A673 (cell line): ENCODE results near the gene C1orf35. TPM values are rescaled to one million over a fixed set of nuclear protein-coding genes. Genes with fewer than 3 reads are reported as not detected.

Experiments used
- BruUV-seq: library from RNA; stranded (reverse); fragments of 400-500 nt; replicated peaks from 2 replicates; lab custom pipeline; 2021; lab: Mats Ljungman, UMichigan
- CTCF ChIA-PET: fragments of 300-600 bp; sonication (Branson Sonifier 250); formaldehyde crosslinking; loops from one replicate; lab custom pipeline; 2022; ENCODE audit warnings: antibody characterized with exemption; lab: Charles Lee
- POLR2A ChIA-PET: fragments of 300-600 bp; sonication (Branson Sonifier 250); formaldehyde crosslinking; loops from one replicate; lab custom pipeline; 2022; ENCODE audit warnings: antibody characterized with exemption; ENCODE audit not compliant: low non-redundant PET; lab: Charles Lee
- DNase-seq: peaks from one replicate; pipeline ENCODE4 v3.0.0-alpha.2; 2015; ENCODE audit warnings: low spot score
- H3K27ac ChIP-seq: fragments of 200-600 bp; sonication (generic); 2 replicates; pipeline ENCODE4 v1.5.1; 2016; ENCODE audit warnings: mixed run types, low read depth, mild to moderate bottlenecking, mixed read lengths, antibody characterized with exemption, low read length; ENCODE audit not compliant: poor library complexity, severe bottlenecking
- H3K27me3 ChIP-seq: fragments of 200-600 bp; sonication (generic); replicated peaks from 2 replicates; pipeline ENCODE4 v1.6.1; 2017; ENCODE audit warnings: mixed run types, low read depth, mild to moderate bottlenecking, mixed read lengths, antibody characterized with exemption, low read length; ENCODE audit not compliant: insufficient read depth, poor library complexity
- H3K36me3 ChIP-seq: fragments of 200-600 bp; sonication (generic); 2 replicates; pipeline ENCODE4 v1.6.1; 2016; ENCODE audit warnings: mixed run types, mild to moderate bottlenecking, mixed read lengths, antibody characterized with exemption, low read length; ENCODE audit not compliant: insufficient read depth, poor library complexity, severe bottlenecking
- H3K4me1 ChIP-seq: fragments of 200-600 bp; sonication (generic); 2 replicates; pipeline ENCODE4 v1.6.1; 2017; ENCODE audit warnings: mixed run types, mild to moderate bottlenecking, mixed read lengths, antibody characterized with exemption, low read length; ENCODE audit not compliant: insufficient read depth, poor library complexity, severe bottlenecking
- H3K4me3 ChIP-seq: fragments of 200-600 bp; sonication (generic); 2 replicates; pipeline ENCODE4 v1.5.1; 2016; ENCODE audit warnings: low read depth, mixed run types, mild to moderate bottlenecking, mixed read lengths, low read length; ENCODE audit not compliant: poor library complexity, severe bottlenecking
- H3K9me3 ChIP-seq: fragments of 200-600 bp; sonication (generic); 2 replicates; pipeline ENCODE4 v1.6.1; 2016; ENCODE audit warnings: mixed run types, low read depth, mild to moderate bottlenecking, mixed read lengths, antibody characterized with exemption, low read length; ENCODE audit not compliant: poor library complexity, severe bottlenecking
- CTCF ChIP-seq: fragments of 300-800, 200-600 bp; sonication (generic); conservative IDR thresholded peaks from 2 replicates; pipeline ENCODE4 v1.5.1; 2017; ENCODE audit warnings: low read depth, mild to moderate bottlenecking, antibody characterized with exemption, low read length, moderate library complexity, mixed read lengths
- EZH2 ChIP-seq: fragments of 200-600 bp; sonication (generic); IDR thresholded peaks from 2 replicates; pipeline ENCODE4 v1.6.1; 2017; ENCODE audit warnings: borderline replicate concordance, low read depth, mild to moderate bottlenecking, mixed read lengths, antibody characterized with exemption, low read length; ENCODE audit not compliant: poor library complexity, severe bottlenecking
- intact Hi-C: fragments of 100-400 bp; cut with micrococcal nuclease; formaldehyde crosslinking; loops from one replicate; pipeline ENCODE4 v1.10.0; 2022; ENCODE audit not compliant: unreplicated experiment
- total RNA-seq: library from RNA; stranded (reverse); gene quantifications from 2 replicates; pipeline ENCODE4 v1.2.3, GENCODE V29; 2021

C1orf35 gene
- total RNA-seq, 1 experiment from 2014 or later, result 27.5 TPM

GRCh38 chr1:228081144-228081543 lies 22.0 kb downstream of the C1orf35 start:
- DNase-seq, result no peak
- Histone ChIP-seq H3K36me3 (no peaks in the 10 kb centered on the region), H3K27me3 (no peaks in the 10 kb centered on the region), H3K4me3 (peak overlapping the region; percentile 98), H3K4me1 (peaks cover 20% of the 10 kb centered on the region), H3K9me3 (no peaks in the 10 kb centered on the region), H3K27ac (peak overlapping the region; percentile 98)
- no TSS peak for BruUV-seq
- intact Hi-C loops, result no loop called here
- POLR2A ChIA-PET, result no interaction called here
- TF ChIP-seq CTCF (no peak), EZH2 (no peak)
- CTCF ChIA-PET, result no interaction called here

GRCh38 chr1:228079601-228080263 lies 23.4 kb downstream of the C1orf35 start:
- intact Hi-C loops, result loop anchor here (5.0 to 10.0 kb wide), 2 partner anchors 77 to 315 kb away; no protein-coding TSS in a partner anchor
- H3K9me3 ChIP-seq, result no peaks in the 10 kb centered on the region
- no peak for DNase-seq
- no peak overlapping the region for H3K27ac ChIP-seq
- no TSS peak for BruUV-seq
- no peaks in the 10 kb centered on the region for H3K27me3 ChIP-seq
- ChIA-PET POLR2A (no interaction called here), CTCF (no interaction called here)
- H3K4me3 ChIP-seq, result no peak overlapping the region
- peaks cover 7% of the 10 kb centered on the region for H3K4me1 ChIP-seq
- H3K36me3 ChIP-seq, result no peaks in the 10 kb centered on the region
- TF ChIP-seq CTCF (no peak), EZH2 (no peak)

GRCh38 chr1:228079013-228079412 lies 24.1 kb downstream of the C1orf35 start:
- Histone ChIP-seq H3K27ac (no peak overlapping the region), H3K36me3 (no peaks in the 10 kb centered on the region), H3K27me3 (no peaks in the 10 kb centered on the region), H3K4me1 (peaks cover 5% of the 10 kb centered on the region), H3K9me3 (no peaks in the 10 kb centered on the region), H3K4me3 (no peak overlapping the region)
- TF ChIP-seq EZH2 (no peak), CTCF (no peak)
- intact Hi-C loops, result loop anchor here (5.0 to 10.0 kb wide), 2 partner anchors 77 to 314 kb away; no protein-coding TSS in a partner anchor
- DNase-seq, result no peak
- ChIA-PET POLR2A (interaction anchor here (0.7 kb wide), 1 partner anchor 118 kb away, joined by 5 read pairs; no protein-coding TSS in a partner anchor), CTCF (no interaction called here)
- BruUV-seq, result no TSS peak
